Measurements from ENCODE around the gene COMMD4.

The COMMD4 gene

DNA sequence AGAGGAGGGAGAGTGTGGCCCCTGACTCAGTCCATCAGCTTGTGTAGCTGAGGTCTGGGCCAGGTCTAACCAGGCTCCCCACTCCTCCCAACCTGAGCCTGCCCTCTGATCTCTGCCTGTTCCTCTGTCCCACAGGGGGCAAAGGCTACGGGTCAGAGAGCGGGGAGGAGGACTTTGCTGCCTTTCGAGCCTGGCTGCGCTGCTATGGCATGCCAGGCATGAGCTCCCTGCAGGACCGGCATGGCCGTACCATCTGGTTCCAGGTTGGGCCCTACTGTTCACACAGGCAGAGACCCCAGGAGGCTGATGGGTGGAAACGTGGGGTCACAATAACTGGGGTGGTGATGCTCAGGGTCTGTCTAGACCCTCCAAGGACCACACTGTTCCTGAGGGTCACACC is 17.7 kb downstream of the COMMD4 start:
- Histone ChIP-seq H3K9me3 (ENCODE audit: insufficient read depth, low read length) (peaks cover 8% of the 10 kb centered on the region; the same call in 1 of the 2 replicates), H3K9me2 (replicated peaks; ENCODE audit: insufficient read depth, low read length) (no peaks in the 10 kb centered on the region), H3K4me3 (ENCODE audit: insufficient read depth, low read length, poor library complexity, severe bottlenecking) (no peak overlapping the region), H3K79me2 (ENCODE audit: insufficient read depth, low read length) (no peaks in the 10 kb centered on the region), H3K36me3 (ENCODE audit: low read length) (no peaks in the 10 kb centered on the region), H2AFZ (ENCODE audit: low read depth, low read length, severe bottlenecking) (no peak overlapping the region), H3K27ac (ENCODE audit: low read depth, low read length) (no peak overlapping the region), H3K9ac (ENCODE audit: low read length) (no peak overlapping the region), H3K4me2 (ENCODE audit: low read depth, low read length, poor library complexity, severe bottlenecking) (no peak overlapping the region), H3K27me3 (ENCODE audit: low read length) (no peaks in the 10 kb centered on the region), H3F3A (ENCODE audit: insufficient read depth) (0 out of 2 replicates have a peak, but pooled peaks cover 4% of the 10 kb centered on the region), H4K20me1 (ENCODE audit: low read depth, low read length) (no peaks in the 10 kb centered on the region)
- TF ChIP-seq, protein P1, sequence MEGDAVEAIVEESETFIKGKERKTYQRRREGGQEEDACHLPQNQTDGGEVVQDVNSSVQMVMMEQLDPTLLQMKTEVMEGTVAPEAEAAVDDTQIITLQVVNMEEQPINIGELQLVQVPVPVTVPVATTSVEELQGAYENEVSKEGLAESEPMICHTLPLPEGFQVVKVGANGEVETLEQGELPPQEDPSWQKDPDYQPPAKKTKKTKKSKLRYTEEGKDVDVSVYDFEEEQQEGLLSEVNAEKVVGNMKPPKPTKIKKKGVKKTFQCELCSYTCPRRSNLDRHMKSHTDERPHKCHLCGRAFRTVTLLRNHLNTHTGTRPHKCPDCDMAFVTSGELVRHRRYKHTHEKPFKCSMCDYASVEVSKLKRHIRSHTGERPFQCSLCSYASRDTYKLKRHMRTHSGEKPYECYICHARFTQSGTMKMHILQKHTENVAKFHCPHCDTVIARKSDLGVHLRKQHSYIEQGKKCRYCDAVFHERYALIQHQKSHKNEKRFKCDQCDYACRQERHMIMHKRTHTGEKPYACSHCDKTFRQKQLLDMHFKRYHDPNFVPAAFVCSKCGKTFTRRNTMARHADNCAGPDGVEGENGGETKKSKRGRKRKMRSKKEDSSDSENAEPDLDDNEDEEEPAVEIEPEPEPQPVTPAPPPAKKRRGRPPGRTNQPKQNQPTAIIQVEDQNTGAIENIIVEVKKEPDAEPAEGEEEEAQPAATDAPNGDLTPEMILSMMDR (IDR thresholded peaks at IDR 0.05; ENCODE audit: insufficient read depth, low read length, poor library complexity, severe bottlenecking): no peak

GRCh38 chr15:75354454-75354853 is 18.6 kb downstream of the COMMD4 start:
- H3K9me2 ChIP-seq (replicated peaks; ENCODE audit: insufficient read depth, low read length): no peaks in the 10 kb centered on the region
- H3K4me3 ChIP-seq (ENCODE audit: insufficient read depth, low read length, poor library complexity, severe bottlenecking): no peak overlapping the region
- H3K27ac ChIP-seq (ENCODE audit: low read depth, low read length): no peak overlapping the region
- TF ChIP-seq EZH2phosphoT487 (conservative IDR thresholded peaks at IDR 0.05; ENCODE audit: low read length): no peak
- TF ChIP-seq, protein P1 (IDR thresholded peaks at IDR 0.05; ENCODE audit: insufficient read depth, low read length, poor library complexity, severe bottlenecking): no peak
- H4K20me1 ChIP-seq (ENCODE audit: low read depth, low read length): no peaks in the 10 kb centered on the region
- no peaks in the 10 kb centered on the region for H3K27me3 ChIP-seq (ENCODE audit: low read length)
- H3K4me2 ChIP-seq (ENCODE audit: low read depth, low read length, poor library complexity, severe bottlenecking): no peak overlapping the region
- 0 out of 2 replicates have a peak, but pooled peaks cover 4% of the 10 kb centered on the region for H3F3A ChIP-seq (ENCODE audit: insufficient read depth)
- H3K9ac ChIP-seq (ENCODE audit: low read length): no peak overlapping the region
- H3K36me3 ChIP-seq (ENCODE audit: low read length): no peaks in the 10 kb centered on the region
- no peaks in the 10 kb centered on the region; the same call in 1 of the 2 replicates for H3K9me3 ChIP-seq (ENCODE audit: insufficient read depth, low read length)
- H3K79me2 ChIP-seq (ENCODE audit: insufficient read depth, low read length): no peaks in the 10 kb centered on the region
- H2AFZ ChIP-seq (ENCODE audit: low read depth, low read length, severe bottlenecking): no peak overlapping the region

DNA sequence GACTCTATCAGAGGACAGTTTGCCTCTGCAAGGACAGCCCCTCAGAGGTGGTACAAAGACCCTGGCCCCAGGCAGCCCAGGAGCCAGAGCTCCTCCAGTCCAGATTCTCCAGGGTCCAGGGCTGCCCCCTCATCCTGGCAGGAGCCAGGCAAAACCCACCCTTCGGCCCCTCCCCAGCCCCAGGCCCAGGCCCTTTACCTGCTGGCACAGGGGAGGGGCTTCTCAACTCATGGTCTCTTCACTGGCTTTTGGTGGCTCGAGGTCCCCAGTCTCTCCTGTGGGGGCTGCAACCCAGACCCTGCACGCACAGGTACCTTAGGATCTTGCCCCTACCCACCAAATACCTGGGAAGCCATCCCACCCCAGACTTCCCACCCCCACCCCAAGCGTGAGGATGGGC is 19.5 kb downstream of the COMMD4 start:
- Histone ChIP-seq H4K20me1 (ENCODE audit: low read depth, low read length) (no peaks in the 10 kb centered on the region), H3K9ac (ENCODE audit: low read length) (no peak overlapping the region), H3K36me3 (ENCODE audit: low read length) (no peaks in the 10 kb centered on the region), H3F3A (ENCODE audit: insufficient read depth) (0 out of 2 replicates have a peak, but pooled peaks cover 4% of the 10 kb centered on the region), H3K79me2 (ENCODE audit: insufficient read depth, low read length) (no peaks in the 10 kb centered on the region), H3K27ac (ENCODE audit: low read depth, low read length) (no peak overlapping the region), H3K4me2 (ENCODE audit: low read depth, low read length, poor library complexity, severe bottlenecking) (no peak overlapping the region), H3K9me2 (replicated peaks; ENCODE audit: insufficient read depth, low read length) (no peaks in the 10 kb centered on the region), H2AFZ (ENCODE audit: low read depth, low read length, severe bottlenecking) (no peak overlapping the region), H3K4me3 (ENCODE audit: insufficient read depth, low read length, poor library complexity, severe bottlenecking) (no peak overlapping the region), H3K9me3 (ENCODE audit: insufficient read depth, low read length) (no peaks in the 10 kb centered on the region), H3K27me3 (ENCODE audit: low read length) (no peaks in the 10 kb centered on the region)
- TF ChIP-seq EZH2phosphoT487 (conservative IDR thresholded peaks at IDR 0.05; ENCODE audit: low read length): no peak
- TF ChIP-seq, protein P1 (IDR thresholded peaks at IDR 0.05; ENCODE audit: insufficient read depth, low read length, poor library complexity, severe bottlenecking): no peak
